DND-41 (cell line): ENCODE results near the gene STARD9.
A peak's percentile ranks its signal among the peaks of the same experiment; 100 is the strongest.

ENCODE experiments used
- ATAC-seq: fragments of 200-7000 bp; cut with Tn5 transposase; 3 replicates; pipeline ENCODE4 v1.9.1; 2021; ENCODE audit warnings: low read depth; ENCODE audit not compliant: insufficient read depth
- DNase-seq: peaks from one replicate; pipeline ENCODE4 v3.0.0-alpha.2; 2020
- H2AFZ ChIP-seq: 2 replicates; pipeline ENCODE4 v1.6.0; 2012; ENCODE audit warnings: low read depth, low read length
- H3K27ac ChIP-seq: 2 replicates; pipeline ENCODE4 v1.5.1; 2012; ENCODE audit warnings: low read length, inconsistent platforms
- H3K27me3 ChIP-seq: fragments of 200-600 bp; sonication (generic); 2 replicates; pipeline ENCODE4 v1.6.0; 2012; ENCODE audit warnings: low read length, mild to moderate bottlenecking, inconsistent platforms; ENCODE audit not compliant: insufficient read depth, poor library complexity
- H3K36me3 ChIP-seq: 2 replicates; pipeline ENCODE4 v1.5.1; 2012; ENCODE audit warnings: low read length, inconsistent platforms; ENCODE audit not compliant: insufficient read depth
- H3K4me1 ChIP-seq: 2 replicates; pipeline ENCODE4 v1.5.1; 2012; ENCODE audit warnings: mild to moderate bottlenecking, low read length; ENCODE audit not compliant: insufficient read depth
- H3K4me2 ChIP-seq: 2 replicates; pipeline ENCODE4 v1.6.0; 2012; ENCODE audit warnings: mild to moderate bottlenecking, moderate library complexity, low read length, inconsistent platforms; ENCODE audit not compliant: insufficient read depth
- H3K4me3 ChIP-seq, 2 experiments: fragments of 200-600 bp in 1 of 2; shearing (Covaris generic) in 1 of 2; 2 replicates each; pipeline ENCODE4 v1.5.1; 2012 to 2016; ENCODE audit warnings: inconsistent platforms in 2 of 2, low read length in 2 of 2, mild to moderate bottlenecking in 2 of 2, low read depth in 1 of 2, moderate library complexity in 1 of 2
- H3K79me2 ChIP-seq: 2 replicates; pipeline ENCODE4 v1.6.0; 2012; ENCODE audit warnings: low read length, inconsistent platforms; ENCODE audit not compliant: insufficient read depth
- H3K9ac ChIP-seq: 2 replicates; pipeline ENCODE4 v1.6.0; 2012; ENCODE audit warnings: low read depth, mild to moderate bottlenecking, inconsistent platforms, low read length, moderate library complexity
- H3K9me3 ChIP-seq: 2 replicates; pipeline ENCODE4 v1.5.1; 2012; ENCODE audit warnings: low read length, moderate library complexity, mild to moderate bottlenecking, inconsistent platforms; ENCODE audit not compliant: insufficient read depth, severe bottlenecking
- H4K20me1 ChIP-seq: 2 replicates; pipeline ENCODE4 v1.6.0; 2012; ENCODE audit warnings: low read length; ENCODE audit not compliant: insufficient read depth
- EZH2 ChIP-seq: IDR thresholded peaks from 3 replicates; pipeline ENCODE4 v1.6.1; 2012; ENCODE audit warnings: borderline replicate concordance, low read depth, mild to moderate bottlenecking, moderate library complexity, low read length, inconsistent platforms; ENCODE audit not compliant: severe bottlenecking
- TF ChIP-seq, protein P1 (sequence below): IDR thresholded peaks from 2 replicates; pipeline ENCODE4 v1.5.1; 2012; ENCODE audit warnings: borderline replicate concordance, low read length, moderate library complexity, mild to moderate bottlenecking; ENCODE audit not compliant: poor library complexity, severe bottlenecking; ENCODE audit errors: extremely low read depth

STARD9 gene

GRCh38 chr15:42575188-42576039 is at the start of gene STARD9:
Gene STARD9, plus strand, starts transcription at chr15:42575606. Its CDS starts 110 bp downstream, at chr15:42575716.
- Histone ChIP-seq H3K27me3 (peaks cover 6% of the 10 kb centered on the region), H3K4me3 (peak within 1 kb of the TSS; percentile 23 to 66), H3K4me2 (peak within 1 kb of the TSS; percentile 84), H3K9me3 (no peaks in the 10 kb centered on the region), H3K9ac (peak within 1 kb of the TSS; percentile 58), H3K79me2 (no peaks in the 10 kb centered on the region), H4K20me1 (no peaks in the 10 kb centered on the region; the same call in 1 of the 2 replicates), H3K27ac (peak within 1 kb of the TSS; percentile 64), H3K36me3 (no peaks in the 10 kb centered on the region), H2AFZ (peak within 1 kb of the TSS; percentile 86), H3K4me1 (peaks cover 26% of the 10 kb centered on the region)
- DNase-seq, result peak; percentile 94
- ATAC-seq, result peak; percentile 91
- TF ChIP-seq EZH2, result no peak
- TF ChIP-seq, protein P1, sequence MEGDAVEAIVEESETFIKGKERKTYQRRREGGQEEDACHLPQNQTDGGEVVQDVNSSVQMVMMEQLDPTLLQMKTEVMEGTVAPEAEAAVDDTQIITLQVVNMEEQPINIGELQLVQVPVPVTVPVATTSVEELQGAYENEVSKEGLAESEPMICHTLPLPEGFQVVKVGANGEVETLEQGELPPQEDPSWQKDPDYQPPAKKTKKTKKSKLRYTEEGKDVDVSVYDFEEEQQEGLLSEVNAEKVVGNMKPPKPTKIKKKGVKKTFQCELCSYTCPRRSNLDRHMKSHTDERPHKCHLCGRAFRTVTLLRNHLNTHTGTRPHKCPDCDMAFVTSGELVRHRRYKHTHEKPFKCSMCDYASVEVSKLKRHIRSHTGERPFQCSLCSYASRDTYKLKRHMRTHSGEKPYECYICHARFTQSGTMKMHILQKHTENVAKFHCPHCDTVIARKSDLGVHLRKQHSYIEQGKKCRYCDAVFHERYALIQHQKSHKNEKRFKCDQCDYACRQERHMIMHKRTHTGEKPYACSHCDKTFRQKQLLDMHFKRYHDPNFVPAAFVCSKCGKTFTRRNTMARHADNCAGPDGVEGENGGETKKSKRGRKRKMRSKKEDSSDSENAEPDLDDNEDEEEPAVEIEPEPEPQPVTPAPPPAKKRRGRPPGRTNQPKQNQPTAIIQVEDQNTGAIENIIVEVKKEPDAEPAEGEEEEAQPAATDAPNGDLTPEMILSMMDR, result peak; percentile 9

- no peak for DNase-seq
- H3K9me3 ChIP-seq, result no peaks in the 10 kb centered on the region
- H3K27me3 ChIP-seq, result no peaks in the 10 kb centered on the region
- no peaks in the 10 kb centered on the region for H3K4me1 ChIP-seq
- peaks cover 41% of the 10 kb centered on the region; the same call in 1 of the 2 replicates for H3K36me3 ChIP-seq
- H3K9ac ChIP-seq, result no peak overlapping the region
- H3K4me3 ChIP-seq, result no peak overlapping the region
- no peaks in the 10 kb centered on the region for H4K20me1 ChIP-seq
- H3K79me2 ChIP-seq, result no peaks in the 10 kb centered on the region
- H3K4me2 ChIP-seq, result no peak overlapping the region
- no peak for TF ChIP-seq EZH2
- TF ChIP-seq, protein P1, result no peak
- ATAC-seq, result no peak
- H3K27ac ChIP-seq, result no peak overlapping the region
- no peak overlapping the region for H2AFZ ChIP-seq
These were observed 46.4 kb upstream of the STARD9 start for GRCh38 chr15:42528970-42529369.

GRCh38 chr15:42533246-42533645 is 42.2 kb upstream of the STARD9 start:
- Histone ChIP-seq H3K4me2 (no peak overlapping the region), H3K9ac (no peak overlapping the region), H3K79me2 (no peaks in the 10 kb centered on the region), H3K27ac (no peak overlapping the region), H3K4me1 (no peaks in the 10 kb centered on the region), H3K4me3 (no peak overlapping the region), H3K9me3 (no peaks in the 10 kb centered on the region), H2AFZ (no peak overlapping the region), H3K36me3 (peaks cover 38% of the 10 kb centered on the region; the same call in 1 of the 2 replicates), H4K20me1 (no peaks in the 10 kb centered on the region), H3K27me3 (no peaks in the 10 kb centered on the region)
- ATAC-seq (no peak), DNase-seq (no peak)
- TF ChIP-seq, protein P1, result no peak
- no peak for TF ChIP-seq EZH2
